HG02884 (cell line): ENCODE data around the gene TXNL1.
A peak's percentile ranks its signal among the peaks of the same experiment; 100 is the strongest.
"Not testable (repeated sequence)": the region's sequence is repeated elsewhere in the genome, so short reads cannot be mapped to it uniquely, and the experiment has no call there.

Experiments
- ATAC-seq: cut with Tn5 transposase; IDR thresholded peaks from one replicate; pipeline ENCODE4 v1.9.1; 2021; ENCODE audit warnings: mild to moderate bottlenecking, moderate library complexity; ENCODE audit not compliant: unreplicated experiment

Gene TXNL1

DNA sequence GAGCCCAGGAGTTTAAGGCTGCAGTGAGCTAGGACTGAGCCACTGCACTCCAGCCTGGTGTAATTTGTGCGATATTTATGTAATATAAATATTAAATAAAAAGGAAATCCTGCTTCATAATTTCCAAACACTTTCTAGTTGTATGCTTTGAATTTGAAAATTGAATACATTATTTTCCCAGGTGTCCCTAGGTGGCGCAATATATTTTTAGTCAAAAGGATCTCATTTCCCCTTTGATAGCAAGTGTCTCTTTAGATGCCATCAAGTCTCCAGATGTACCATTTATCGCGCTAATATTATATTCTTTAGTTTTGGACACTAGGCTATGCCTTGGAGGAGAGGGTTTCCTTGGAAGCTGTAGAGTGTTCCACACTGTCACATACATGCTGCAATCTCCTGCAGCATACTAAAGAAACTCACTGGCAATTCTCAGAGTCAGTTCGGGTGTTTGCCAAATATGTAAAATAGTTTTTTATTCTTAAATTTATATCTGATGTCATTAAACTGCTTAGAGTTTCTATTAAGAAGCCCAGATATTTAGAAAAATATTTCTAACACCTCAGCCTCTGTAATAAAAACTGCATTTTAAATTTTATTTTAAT lies 7.1 kb upstream of the TXNL1 start:
- ATAC-seq = no peak

DNA sequence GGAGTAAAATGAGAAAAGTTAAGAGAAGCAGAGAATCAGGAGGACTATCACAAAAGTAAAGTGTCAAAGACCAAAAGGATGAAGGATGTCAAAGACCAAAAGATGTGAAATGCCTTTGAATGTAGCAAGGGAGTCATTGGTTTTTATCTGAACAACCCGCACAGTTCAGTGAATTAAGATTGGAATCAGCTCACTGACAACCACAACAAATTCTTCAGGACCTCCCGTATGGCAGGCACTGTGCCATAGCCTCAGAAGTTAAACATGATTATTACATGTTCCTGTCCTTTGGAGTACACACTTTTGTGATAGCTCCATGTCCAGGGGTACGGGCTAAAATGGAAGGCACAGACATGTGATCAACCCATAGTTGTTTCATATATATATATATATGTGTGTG lies 5.0 kb upstream of the TXNL1 start:
- ATAC-seq = no peak

DNA sequence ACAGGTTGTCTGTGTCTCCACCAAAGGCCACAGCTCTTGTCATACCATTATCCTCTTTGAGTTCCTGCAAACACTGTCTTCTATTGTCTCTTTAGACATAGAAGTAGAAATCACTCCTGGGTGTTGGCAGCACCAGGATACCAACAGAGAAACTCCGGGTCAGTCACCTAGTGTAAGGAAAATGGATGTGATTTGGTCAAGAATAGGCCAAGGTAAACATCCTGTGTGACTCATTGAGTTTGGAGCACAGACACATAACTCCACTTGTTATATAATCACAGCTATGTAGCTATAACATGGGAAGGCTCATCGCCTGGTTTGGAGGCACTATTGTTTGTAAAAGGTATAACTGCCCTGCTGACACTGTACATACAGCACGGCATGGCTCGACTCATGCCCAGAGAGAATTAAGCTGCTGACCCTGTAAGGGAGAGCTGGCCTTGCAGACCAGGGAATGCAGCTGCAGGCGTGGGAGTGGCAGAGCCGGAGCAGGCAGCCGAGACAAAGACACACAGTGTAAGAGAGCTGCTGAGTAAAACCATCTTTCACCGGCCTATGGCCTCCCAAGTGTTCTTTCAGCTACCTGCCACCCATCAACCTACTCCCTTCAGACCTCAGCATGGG lies 3.4 kb upstream of the TXNL1 start:
- ATAC-seq = no peak

DNA sequence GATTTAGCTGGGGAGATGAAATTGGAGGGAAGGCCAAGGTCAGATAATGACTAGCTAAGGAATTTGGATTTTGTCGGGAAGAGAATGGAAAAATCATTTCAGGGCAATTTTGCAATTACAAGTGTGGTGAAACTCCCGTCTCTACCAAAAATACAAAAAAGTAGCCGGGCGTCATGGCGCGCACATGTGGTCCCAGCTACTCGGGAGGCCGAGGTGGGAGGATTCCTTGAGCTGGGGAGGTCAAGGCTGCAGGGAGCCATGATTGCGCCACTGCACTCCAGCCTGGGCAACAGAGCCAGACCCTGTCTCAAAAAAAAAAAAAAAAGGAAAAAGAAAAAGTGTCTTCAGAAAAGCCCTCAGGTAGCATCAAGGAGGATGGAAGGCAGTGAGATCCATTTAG lies 1.2 kb upstream of the TXNL1 start:
- no peak for ATAC-seq

DNA sequence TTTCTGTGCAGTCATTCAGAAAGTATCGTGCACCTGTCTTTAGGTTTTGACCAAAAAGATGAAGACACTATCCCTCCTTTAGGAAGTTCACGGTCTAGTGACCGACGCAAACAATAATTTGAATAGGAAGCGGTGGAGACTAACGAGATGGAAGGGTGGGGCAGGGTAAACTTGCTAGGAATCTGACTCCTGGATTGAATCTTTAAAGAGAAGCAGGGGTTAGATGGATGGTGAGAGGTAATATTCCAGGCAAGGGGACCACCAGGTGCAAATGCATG lies 651 bp upstream of the TXNL1 start:
- ATAC-seq = no peak

DNA sequence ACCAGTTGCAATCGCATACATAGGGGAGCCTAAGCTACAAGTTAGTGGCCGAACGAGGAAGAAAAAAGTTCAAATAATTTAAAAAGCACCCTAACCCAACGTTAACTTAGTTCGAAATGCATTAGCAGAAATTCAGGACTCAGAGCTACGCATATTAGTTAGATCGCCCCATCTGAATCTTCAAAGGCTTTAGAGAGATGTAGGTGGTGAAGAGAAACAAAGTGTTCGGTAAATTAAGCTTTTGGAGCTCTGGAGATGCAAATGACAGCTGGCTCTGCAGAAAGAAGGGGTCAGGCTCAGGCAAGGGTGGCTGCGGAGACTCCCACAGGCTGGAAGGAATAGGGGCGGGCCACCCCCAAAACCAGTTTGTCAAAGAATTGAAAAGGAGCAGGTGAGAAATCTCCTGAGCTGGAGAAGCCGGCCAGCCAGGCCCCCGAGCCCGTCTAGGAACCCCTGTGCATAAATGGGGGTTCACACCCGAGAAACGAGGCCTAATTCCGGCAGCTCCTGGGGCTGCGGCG lies 621 bp downstream of the TXNL1 start:
- ATAC-seq = peak; percentile 18

DNA sequence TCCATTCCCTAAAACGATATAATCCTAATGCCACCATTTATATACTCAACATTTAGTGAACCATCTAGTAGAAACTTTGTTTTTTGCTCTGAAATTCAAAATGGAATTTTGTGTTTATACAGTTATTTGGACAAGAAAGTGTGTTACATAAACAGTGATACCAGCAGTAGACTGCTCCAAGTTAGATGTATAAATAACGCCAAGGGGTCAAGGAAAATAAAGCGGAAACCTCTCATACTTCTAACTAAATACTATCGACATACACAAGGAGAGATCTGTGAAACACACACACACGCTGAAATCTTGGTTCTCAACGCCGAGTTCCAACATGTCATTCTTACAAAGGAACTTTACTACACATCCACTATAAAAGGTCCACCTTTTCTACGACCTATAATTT lies 1.2 kb downstream of the TXNL1 start:
- no peak for ATAC-seq

DNA sequence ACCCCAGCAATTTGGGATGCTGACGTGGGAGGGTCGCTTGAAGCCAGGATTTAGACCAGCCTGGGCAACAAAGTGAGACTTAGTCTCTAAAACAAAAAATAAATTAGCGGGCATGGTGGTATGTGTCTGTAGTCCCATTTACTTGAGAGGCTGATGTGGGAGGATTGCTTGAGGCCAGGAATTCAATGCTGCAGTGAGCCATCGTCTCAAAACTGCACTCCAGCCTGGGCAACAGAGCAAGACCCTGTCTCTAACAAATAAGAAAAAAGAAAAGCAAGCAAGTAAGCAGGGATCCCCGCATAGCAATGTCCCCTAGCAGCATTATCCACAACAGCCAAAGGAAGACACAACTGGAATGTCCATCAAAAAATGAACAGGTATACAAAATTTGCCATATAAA lies 3.4 kb downstream of the TXNL1 start:
- ATAC-seq = no peak

DNA sequence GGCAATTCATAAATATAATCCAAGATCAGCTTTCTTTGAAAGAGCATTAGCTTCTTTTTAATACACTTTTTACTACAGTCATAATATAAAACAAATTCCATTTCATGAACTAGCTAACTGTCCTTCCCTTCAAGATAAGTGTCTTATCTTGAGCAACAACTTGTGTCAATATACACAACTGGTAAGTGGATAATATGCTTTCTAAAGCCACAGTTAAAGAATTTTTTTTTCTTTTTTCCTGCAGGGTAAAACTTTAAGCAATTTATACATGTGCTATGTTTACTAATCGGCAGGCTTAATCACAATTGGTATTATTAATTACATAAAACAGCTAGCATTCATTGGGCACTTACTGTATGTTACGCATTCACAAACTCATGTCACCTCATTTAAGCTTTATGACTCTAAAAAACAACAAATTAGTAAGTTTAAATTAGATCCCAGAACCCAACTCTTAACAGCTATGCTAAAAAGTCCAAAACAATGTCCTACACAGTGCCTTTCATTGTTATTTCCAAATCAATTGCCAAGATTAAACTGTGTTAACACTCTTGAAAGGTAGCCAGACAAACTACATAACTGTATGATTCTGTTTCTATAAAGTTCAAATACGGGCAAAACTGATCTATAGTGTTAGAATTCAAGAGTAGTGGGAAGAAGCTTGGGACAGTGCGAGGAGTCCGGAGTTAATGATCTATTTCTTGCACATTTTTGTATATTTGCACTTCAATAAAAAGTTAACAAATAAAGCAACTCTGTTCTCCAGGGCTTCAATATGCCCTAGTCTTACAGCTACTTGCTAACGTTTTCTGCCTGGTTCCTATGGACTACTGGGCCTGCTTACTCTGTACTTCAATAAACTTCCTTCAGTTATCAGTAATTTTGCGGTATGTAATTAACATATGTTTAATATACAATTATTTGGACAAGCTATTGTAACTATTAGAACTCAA lies 6.0 kb downstream of the TXNL1 start:
- ATAC-seq = no peak

DNA sequence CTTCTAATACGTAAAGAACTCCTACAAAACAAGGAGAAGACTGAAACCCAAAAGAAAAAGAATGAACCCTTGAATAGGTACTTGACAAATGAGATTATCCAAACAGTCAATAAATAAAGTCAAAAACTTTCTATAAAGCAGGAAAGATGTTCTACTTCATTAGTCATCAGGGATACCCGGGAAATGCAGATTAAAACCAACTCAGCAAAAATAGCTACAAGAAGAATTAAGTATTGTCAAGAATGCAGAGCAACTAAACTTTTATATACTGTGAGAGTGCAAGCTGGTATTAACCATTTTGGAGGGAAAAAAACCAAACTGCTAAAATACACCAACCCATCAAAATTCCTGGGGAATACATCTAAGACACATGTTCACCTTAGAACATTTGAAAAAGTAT lies 10.4 kb downstream of the TXNL1 start:
- ATAC-seq = no peak

DNA sequence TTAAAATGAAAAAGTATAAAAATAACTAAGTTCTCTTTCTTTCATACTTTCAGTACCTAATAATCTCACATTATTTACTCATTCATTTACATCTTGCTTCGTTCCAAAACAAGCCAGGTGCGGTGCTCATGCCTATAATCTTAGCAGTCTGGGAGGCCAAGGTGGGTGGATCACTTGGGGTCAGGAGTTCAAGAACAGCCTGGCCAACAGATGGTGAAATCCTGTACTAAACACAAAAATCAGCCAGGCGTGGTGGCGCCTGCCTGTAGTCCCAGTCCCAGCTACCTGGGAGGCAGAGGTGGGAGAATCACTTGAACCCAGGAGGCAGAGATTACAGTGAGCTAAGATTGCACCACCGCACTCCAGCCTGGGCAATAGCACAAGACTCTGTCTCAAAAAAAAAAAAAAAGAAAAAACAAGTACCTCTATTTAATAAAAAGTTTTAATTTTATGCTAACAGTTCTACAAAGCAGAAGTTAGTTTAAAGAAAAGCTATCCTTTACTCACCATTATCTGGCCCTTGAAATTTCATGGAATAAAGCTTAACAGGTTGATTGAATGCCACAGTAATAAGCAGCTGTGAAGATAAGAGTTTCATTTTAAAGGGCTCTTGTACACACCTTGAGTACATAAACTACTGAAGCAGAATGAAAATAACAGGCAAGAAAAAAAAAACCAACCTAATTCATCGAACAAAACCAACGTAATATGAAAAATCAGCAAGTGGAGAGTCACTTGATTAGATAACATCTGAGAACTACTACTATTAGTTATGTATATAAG lies 22.5 kb downstream of the TXNL1 start:
- peak; percentile 62 for ATAC-seq

DNA sequence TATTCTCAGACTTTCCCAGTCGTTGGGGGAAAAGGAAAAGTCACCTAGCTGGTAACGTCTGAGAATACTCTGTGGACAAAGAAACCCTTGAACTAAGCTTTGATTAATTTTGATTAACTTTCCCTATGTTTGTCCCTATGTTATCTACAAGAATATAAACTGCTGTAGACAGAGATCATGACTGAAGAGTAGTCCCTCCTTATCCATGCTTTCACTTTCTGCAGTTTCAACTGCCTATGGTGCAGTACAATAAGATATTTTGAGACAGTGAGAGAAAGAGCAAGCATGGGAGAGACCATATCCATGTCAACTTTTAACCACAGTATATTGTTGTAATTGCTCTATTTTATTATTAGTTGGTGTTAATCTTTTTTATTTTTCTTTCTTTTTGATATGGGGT lies 31.8 kb downstream of the TXNL1 start:
- no peak for ATAC-seq

DNA sequence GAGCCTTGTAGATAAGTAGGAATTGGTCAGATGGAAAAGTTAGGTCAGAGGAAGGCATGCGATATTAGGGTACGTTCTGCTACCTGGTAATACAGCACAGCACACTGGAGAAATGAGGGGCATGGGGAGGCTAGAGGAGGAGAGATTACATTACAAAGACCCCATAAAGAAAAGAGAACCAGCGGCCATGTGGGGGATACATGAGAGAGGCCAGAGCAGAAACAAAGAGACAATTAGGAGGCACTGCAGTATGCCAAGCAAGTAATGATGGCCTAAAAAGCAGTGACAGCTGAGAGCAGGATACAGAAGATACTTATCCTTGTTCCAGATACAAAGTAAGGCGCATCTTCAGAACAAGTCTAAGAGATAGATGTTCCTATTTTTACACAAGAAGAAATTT lies 40.0 kb downstream of the TXNL1 start:
- no peak for ATAC-seq

DNA sequence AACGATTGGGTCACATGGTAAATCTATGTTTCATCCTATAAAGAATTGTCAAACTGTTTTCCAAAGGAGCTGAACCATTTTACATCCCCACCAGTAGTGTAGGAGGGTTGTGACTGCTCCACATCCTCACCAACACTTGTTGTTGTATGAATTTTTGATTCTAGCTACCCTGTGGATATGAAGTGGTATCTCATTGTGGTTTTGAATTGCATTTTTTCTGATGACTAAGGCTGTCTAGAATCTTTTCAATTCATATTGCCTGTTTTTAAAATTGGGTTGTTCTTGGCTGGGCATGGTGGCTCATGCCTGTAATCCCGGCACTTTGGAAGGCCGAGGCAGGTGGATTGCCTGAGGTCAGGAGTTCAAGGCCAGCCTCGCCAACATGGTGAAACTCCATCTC lies 44.5 kb downstream of the TXNL1 start:
- ATAC-seq = no peak

DNA sequence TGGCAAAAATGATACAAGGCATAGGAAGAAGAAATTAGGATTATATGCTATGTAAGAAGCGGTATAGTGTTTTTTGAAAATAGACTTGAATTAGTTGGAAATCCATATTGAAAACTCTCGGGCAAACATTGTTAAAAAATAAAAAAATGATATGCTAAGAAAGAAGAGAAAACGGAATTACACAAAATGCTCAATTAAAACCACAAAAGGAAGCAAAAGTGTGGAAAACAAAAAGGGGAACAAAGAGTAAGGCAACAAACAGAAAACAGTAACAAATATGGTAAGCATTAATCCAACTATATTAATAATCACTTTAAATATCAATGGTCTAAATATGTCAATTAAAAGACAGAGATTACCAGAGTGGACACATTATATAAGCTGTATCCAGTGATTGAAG lies 58.4 kb downstream of the TXNL1 start:
- no peak for ATAC-seq

DNA sequence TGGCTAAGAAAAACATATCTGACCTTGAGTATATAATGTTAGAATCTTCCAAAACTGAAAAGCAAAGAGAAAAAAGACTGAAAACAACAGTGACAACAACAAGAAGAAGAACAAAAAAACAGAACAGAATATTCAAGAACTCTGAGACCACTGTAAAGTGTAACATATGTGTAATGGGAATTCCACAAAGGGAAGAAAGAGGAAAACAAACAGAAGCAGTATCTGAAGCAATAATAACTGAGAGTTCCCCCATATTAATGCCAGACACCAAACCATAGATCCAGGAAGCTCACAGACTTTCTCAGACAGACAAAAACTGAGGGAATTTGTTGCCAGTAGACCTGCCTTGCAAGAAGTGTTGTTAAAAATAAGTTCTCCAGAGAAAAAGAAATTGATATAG lies 58.9 kb downstream of the TXNL1 start:
- no peak for ATAC-seq

DNA sequence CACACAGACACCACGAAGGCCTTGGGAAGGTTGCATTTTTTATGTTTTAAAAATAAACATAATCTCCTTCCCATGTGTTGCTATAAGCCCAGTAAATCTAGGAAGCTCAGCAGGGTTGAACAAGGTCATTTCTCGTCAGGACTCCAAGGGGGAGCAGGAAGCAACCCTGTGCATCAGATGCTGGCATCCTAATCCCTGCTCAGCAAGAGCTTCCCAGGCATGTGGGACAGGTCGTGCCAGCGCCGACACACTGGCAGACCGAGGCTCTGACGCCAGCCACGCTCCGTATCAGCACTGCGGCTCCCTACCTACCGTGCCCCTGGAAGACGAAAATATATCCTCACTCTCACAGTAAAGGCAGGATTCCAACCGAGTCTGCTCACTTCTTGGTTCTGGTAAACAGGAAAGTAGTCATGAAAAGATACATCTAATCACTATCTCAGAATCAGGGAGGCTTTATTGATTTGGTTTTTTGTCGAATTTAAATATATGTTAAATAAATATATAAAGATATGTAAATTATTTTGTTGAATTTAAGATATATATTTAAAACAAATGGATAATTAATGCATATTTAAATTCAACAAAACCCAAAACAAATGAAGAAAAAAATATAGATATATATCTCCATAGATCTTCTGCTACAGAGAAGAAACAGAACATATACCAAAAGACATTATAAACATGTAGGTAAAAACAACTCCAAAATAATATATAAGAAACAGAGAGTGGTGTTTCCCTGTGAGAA lies 61.4 kb downstream of the TXNL1 start:
- ATAC-seq = no peak

DNA sequence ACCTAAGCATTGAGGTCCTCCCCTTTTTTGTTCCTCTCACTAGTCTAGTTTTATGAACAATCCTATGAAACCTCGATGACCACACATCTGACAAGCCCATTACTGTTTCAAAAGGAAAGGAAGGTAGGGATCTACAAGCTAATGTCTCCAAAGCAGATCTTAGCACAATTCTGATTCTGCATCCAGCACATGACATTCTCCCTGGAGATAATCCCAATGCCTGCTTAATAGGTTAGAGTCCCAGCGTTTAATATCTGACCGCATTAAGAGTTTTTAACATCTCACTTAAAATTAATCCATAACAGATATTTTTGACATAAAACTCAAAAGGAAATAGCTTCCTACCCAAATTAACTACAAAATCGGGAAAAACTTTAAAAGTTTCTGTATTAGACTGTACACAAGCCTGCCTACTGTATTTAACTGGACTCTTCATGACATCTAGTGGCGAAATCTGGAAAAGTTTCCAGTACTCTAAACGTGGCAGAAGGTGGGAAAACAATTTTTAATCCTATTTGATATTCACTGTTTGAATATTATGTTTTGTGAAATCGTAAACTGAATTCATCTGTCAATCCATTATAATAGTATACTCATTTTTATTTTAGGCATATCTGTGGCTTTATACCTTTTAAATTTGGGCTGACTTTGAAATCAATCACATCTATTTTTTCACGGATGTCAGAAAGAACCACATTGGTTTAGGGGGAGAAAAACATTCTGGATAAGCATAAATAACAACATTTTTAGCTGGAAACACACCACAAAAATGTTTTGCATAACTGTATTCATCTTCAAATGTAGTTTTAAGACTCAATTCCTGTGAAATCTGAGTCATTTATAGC lies 62.4 kb downstream of the TXNL1 start:
- no peak for ATAC-seq

DNA sequence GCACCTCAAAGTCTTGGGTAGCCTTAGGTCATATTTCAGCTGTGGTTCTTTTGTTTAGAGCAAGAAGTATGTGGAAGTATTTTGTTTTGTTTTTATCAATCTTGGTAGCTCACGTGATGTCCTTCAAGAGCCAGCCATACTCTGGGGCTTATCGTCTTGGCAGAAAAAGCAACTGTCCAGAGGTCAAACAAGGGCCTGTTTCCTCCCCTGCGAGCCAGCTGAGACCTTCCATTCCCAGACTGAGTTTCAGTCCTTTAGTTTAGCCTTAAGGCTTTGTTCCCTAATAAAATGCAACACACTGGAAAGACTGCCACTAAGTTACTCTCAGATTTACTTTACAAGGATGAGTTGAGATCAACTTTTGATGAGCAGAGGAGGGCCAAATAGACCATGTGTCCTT lies 63.5 kb downstream of the TXNL1 start:
- ATAC-seq = no peak

DNA sequence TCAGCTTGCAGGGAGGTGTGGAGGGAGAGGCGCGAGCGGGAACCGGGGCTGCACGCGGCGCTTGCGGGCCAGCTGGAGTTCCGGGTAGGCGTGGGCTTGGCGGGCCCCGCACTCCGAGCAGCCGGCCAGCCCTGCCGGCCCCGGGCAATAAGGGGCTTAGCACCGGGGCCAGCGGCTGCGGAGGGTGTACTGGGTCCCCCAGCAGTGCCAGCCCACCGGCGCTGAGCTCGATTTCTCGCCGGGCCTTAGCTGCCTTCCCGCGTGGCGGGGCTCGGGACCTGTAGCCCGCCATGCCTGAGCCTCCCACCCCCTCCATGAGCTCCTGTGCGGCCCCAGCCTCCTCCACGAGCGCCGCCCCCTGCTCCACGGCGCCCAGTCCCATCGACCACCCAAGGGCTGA lies 66.1 kb downstream of the TXNL1 start:
- ATAC-seq = not testable (repeated sequence)
